Measurements from ENCODE around the gene EFNA4. TPM values are rescaled to one million over a fixed set of nuclear protein-coding genes. Genes with fewer than 3 reads are reported as not detected.

EFNA4 gene
- total and polyA plus RNA-seq, 2 experiments from 2014 or later: 4.6 to 5.5 TPM

DNA sequence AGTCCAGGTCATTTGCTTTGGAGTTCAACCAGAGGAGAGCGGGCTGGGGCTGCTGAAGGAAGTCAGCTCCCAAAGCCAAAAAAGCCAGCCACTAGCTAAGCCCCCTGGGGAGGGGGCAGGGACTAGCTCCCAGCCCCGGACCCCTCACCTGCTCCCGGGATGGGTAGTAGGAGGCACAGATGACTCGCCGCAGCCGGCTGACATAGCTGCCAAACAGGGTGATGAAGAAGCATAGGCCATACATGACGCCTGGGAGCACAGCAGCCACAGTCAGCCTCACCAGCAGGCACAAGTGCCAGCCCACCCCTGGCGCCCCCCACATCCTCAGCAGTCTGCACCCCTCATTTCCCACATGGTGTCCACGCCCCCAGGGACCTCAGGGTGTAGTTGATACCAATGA lies 37.4 kb upstream of the EFNA4 start:
- no peak for TF ChIP-seq EZH2phosphoT487 (IDR thresholded peaks at IDR 0.05; ENCODE audit: insufficient read depth, low read depth)
- TF ChIP-seq EZH2 (IDR thresholded peaks at IDR 0.05; ENCODE audit: insufficient read depth, poor library complexity, severe bottlenecking): no peak
- no peaks in the 10 kb centered on the region for H3K36me3 ChIP-seq (ENCODE audit: low read depth)
- 70 to 72% methylated on average over 8 of the region's 9 CpGs for WGBS, 2 experiments (ENCODE audit: low coverage in 1 of 2, low lambda C conversion rate in 2 of 2, missing lambda C conversion rate in 2 of 2)

DNA sequence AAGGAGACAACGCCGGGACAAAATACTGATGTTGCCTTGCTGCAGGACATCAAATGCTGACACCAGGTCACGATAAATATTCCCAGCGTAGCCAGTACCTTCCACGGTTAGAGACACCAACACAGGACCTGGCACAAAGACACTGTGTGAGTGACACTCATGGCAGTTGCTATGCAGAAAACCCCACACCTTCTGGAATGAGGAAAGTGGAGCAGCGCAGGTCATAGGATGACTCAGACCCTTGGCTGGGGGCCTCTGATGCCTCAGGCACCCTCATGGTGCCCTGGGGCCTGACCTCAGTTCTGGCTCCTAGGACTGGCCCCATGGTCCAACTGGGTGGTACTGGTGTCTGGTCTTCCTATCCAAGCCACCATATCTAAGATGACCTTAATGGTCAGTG lies 37.0 kb upstream of the EFNA4 start:
- no peak overlapping the region for H3K4me2 ChIP-seq (ENCODE audit: unreplicated experiment)
- H3K9ac ChIP-seq: no peak overlapping the region
- H3K36me3 ChIP-seq (ENCODE audit: low read depth): no peaks in the 10 kb centered on the region
- peak; percentile 62 for DNase-seq
- H3K9me3 ChIP-seq (ENCODE audit: low read depth): no peaks in the 10 kb centered on the region
- H3K9me2 ChIP-seq (ENCODE audit: insufficient read depth): no peaks in the 10 kb centered on the region
- WGBS, 2 experiments (ENCODE audit: low coverage in 1 of 2, low lambda C conversion rate in 2 of 2, missing lambda C conversion rate in 2 of 2): 70 to 73% methylated on average over 6 of the region's 6 CpGs
- H2AFZ ChIP-seq: no peak overlapping the region
- H3F3A ChIP-seq (ENCODE audit: insufficient read depth): no peaks in the 10 kb centered on the region
- H3K27ac ChIP-seq: no peak overlapping the region
- H3K27me3 ChIP-seq (replicated peaks; ENCODE audit: insufficient read depth): no peaks in the 10 kb centered on the region
- no peaks in the 10 kb centered on the region for H4K20me1 ChIP-seq (ENCODE audit: insufficient read depth)
- peaks cover 5% of the 10 kb centered on the region; the same call in 1 of the 2 replicates for H3K4me1 ChIP-seq (ENCODE audit: insufficient read depth)
- in situ Hi-C loops (cut with MboI): no loop called here
- TF ChIP-seq EZH2 (IDR thresholded peaks at IDR 0.05; ENCODE audit: insufficient read depth, poor library complexity, severe bottlenecking): no peak
- TF ChIP-seq EZH2phosphoT487 (IDR thresholded peaks at IDR 0.05; ENCODE audit: insufficient read depth, low read depth): no peak
- no peak overlapping the region for H3K4me3 ChIP-seq
- no peaks in the 10 kb centered on the region for H3K79me2 ChIP-seq (ENCODE audit: insufficient read depth)

More for the DNA sequence above, 37.4 kb upstream of the EFNA4 start:
- Histone ChIP-seq H3K9me3 (ENCODE audit: low read depth) (no peaks in the 10 kb centered on the region), H3K79me2 (ENCODE audit: insufficient read depth) (no peaks in the 10 kb centered on the region), H3K9me2 (ENCODE audit: insufficient read depth) (no peaks in the 10 kb centered on the region), H2AFZ (no peak overlapping the region), H3K27me3 (replicated peaks; ENCODE audit: insufficient read depth) (no peaks in the 10 kb centered on the region), H3K4me2 (ENCODE audit: unreplicated experiment) (no peak overlapping the region), H3K27ac (no peak overlapping the region), H3K9ac (no peak overlapping the region), H4K20me1 (ENCODE audit: insufficient read depth) (no peaks in the 10 kb centered on the region), H3K4me3 (no peak overlapping the region), H3K4me1 (ENCODE audit: insufficient read depth) (peaks cover 5% of the 10 kb centered on the region; the same call in 1 of the 2 replicates), H3F3A (ENCODE audit: insufficient read depth) (no peaks in the 10 kb centered on the region)
- in situ Hi-C loops (cut with MboI): no loop called here
- DNase-seq: no peak

DNA sequence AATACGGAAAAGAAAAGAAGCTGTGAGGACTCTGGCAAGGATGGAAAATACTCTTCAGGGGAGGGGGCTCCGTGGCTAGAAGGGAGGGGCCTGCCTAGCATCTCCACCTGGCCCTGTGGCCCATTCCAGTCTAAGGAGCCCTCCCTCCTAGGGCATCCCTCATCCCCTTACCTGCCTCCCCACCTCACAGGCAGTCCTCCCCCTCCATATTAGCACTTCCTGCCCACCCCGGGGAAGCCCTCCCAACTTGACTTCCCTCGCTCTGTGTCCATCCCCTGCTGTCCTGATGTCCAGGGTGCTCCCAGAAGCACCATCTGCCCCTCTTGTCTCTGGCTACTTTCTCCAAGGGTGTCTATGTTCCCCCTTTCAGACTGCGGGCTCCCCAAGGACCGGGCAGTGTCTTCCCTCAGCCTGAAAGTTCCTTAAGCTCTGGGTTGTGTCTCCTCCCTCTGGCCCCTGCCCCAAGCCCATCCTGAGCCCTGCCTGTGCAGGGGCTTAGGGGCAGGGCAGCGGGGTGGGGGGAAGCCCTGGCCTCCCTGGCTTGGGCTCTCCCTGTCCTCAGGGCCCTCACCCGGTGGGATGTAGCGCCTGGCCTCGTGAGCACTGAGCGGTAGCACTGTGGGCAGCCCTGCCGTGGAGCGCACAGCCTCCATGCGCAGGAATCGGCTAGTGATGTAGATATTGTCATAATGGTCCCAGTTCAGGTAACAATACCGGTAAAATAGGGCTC lies 33.9 kb upstream of the EFNA4 start:
- WGBS, 2 experiments (ENCODE audit: low coverage in 1 of 2, low lambda C conversion rate in 2 of 2, missing lambda C conversion rate in 2 of 2): 55 to 66% methylated on average over 10 to 16 of the region's 16 CpGs

DNA sequence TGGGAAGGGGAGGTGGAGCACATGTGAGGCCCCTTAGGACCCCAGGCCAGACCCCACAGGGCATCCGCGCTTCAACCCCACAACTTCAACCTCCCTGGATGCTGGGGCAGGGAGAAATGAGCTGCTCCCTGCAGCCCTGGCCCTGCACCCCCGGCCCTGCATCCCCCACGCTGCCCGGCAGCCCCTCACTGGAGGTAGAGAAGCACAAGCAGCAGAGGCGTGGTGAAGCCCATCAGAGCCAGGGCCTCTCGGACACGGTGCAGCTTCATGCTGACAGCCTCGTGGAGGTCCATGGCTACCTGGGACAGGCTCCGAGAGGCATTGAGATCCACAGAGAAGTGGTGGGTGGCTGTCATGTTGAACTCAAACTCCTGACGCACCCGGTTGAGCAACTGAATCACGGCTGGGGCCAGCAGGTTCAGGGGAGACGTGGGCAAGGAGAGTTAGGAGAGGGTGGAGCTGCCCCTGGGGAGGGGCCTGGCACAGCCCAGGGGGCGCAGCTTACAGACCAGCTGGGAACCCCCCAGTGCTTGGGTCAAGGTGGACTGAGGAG lies 33.2 kb upstream of the EFNA4 start:
- no peaks in the 10 kb centered on the region for H3K27me3 ChIP-seq (replicated peaks; ENCODE audit: insufficient read depth)
- H3K27ac ChIP-seq: no peak overlapping the region
- H3K9ac ChIP-seq: no peak overlapping the region
- no peaks in the 10 kb centered on the region for H3K79me2 ChIP-seq (ENCODE audit: insufficient read depth)
- H4K20me1 ChIP-seq (ENCODE audit: insufficient read depth): no peaks in the 10 kb centered on the region
- no peaks in the 10 kb centered on the region for H3K9me2 ChIP-seq (ENCODE audit: insufficient read depth)
- H3K4me1 ChIP-seq (ENCODE audit: insufficient read depth): no peaks in the 10 kb centered on the region
- no peaks in the 10 kb centered on the region for H3F3A ChIP-seq (ENCODE audit: insufficient read depth)
- in situ Hi-C loops (cut with MboI): no loop called here
- H3K36me3 ChIP-seq (ENCODE audit: low read depth): no peaks in the 10 kb centered on the region
- 84 to 87% methylated on average over 13 of the region's 15 CpGs for WGBS, 2 experiments (ENCODE audit: low coverage in 1 of 2, low lambda C conversion rate in 2 of 2, missing lambda C conversion rate in 2 of 2)
- H2AFZ ChIP-seq: no peak overlapping the region
- no peak for TF ChIP-seq EZH2 (IDR thresholded peaks at IDR 0.05; ENCODE audit: insufficient read depth, poor library complexity, severe bottlenecking)
- TF ChIP-seq EZH2phosphoT487 (IDR thresholded peaks at IDR 0.05; ENCODE audit: insufficient read depth, low read depth): no peak
- no peaks in the 10 kb centered on the region for H3K9me3 ChIP-seq (ENCODE audit: low read depth)
- no peak for DNase-seq
- no peak overlapping the region for H3K4me2 ChIP-seq (ENCODE audit: unreplicated experiment)
- no peak overlapping the region for H3K4me3 ChIP-seq

More for the DNA sequence above, 33.9 kb upstream of the EFNA4 start:
- Histone ChIP-seq H3K27me3 (replicated peaks; ENCODE audit: insufficient read depth) (no peaks in the 10 kb centered on the region), H3K4me2 (ENCODE audit: unreplicated experiment) (no peak overlapping the region), H3K4me1 (ENCODE audit: insufficient read depth) (no peaks in the 10 kb centered on the region), H3K4me3 (no peak overlapping the region), H3K79me2 (ENCODE audit: insufficient read depth) (no peaks in the 10 kb centered on the region), H3K36me3 (ENCODE audit: low read depth) (no peaks in the 10 kb centered on the region), H3K27ac (no peak overlapping the region), H3K9me3 (ENCODE audit: low read depth) (no peaks in the 10 kb centered on the region), H4K20me1 (ENCODE audit: insufficient read depth) (no peaks in the 10 kb centered on the region), H3F3A (ENCODE audit: insufficient read depth) (no peaks in the 10 kb centered on the region), H2AFZ (no peak overlapping the region), H3K9ac (no peak overlapping the region), H3K9me2 (ENCODE audit: insufficient read depth) (no peaks in the 10 kb centered on the region)
- no peak for DNase-seq
- in situ Hi-C loops (cut with MboI): no loop called here
- TF ChIP-seq EZH2phosphoT487 (IDR thresholded peaks at IDR 0.05; ENCODE audit: insufficient read depth, low read depth): no peak
- no peak for TF ChIP-seq EZH2 (IDR thresholded peaks at IDR 0.05; ENCODE audit: insufficient read depth, poor library complexity, severe bottlenecking)

All from GM23248 (cell line).